Measurements from ENCODE around the gene SUN5.

The SUN5 gene

DNA sequence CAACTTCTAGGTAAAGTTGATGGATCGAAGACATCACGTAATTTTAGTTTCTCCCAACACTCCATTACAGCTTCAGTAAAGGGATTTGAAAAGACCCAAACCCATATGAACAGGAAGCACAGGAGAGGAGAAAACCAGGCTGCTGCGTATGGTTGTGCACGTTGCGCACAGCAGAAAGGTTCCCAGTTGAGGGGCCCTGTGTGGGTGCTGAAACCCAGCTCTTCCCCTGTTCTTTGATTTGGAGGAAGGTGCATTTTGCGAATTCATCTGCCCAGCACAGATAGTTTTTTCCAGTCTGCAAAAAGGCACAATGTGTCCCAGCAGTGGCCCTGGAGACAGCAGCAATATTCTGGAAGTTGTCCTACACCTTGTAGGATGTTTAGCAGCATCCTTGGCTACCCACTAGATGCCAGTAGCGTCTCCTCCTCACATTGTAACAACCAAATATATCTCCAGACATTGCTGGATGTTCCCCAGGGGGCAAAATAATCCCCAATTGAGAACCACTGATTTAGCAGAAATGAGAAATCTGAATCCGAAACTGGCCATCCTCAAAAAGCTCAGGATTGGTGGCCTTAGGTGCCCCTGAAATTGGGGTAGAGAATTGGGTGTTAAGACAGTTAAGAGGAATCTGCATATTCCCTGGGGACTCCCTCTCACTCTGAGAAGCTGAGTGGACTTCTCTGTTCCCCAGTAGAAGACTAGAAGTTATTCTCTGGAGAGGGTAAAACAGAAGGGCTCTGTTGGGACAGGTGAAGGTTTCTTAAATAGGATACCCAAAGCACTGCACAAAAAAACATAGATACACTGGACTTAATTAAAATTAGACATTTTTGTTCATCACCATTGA, 12.2 kb downstream of the SUN5 start:
- no peak for DNase-seq

DNA sequence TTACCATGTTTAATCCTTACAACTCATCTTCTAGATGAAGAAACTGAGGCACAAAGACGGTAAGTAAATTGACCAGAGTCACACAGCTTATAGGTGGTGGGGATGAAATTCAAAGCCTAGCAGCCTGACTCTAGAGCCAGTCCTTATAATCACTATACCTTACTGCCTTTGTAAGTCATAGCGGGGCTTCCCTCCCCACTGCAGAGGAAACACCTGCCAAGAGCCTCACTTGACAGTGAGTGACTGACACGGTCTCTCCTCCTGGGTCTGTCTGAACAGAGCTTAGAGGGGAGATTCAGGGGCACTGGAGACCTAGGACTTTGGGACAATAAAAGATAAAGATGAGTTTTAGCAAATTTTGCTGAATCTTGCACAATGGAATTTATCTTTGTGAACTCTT, 12.8 kb downstream of the SUN5 start:
- no peak for DNase-seq

DNA sequence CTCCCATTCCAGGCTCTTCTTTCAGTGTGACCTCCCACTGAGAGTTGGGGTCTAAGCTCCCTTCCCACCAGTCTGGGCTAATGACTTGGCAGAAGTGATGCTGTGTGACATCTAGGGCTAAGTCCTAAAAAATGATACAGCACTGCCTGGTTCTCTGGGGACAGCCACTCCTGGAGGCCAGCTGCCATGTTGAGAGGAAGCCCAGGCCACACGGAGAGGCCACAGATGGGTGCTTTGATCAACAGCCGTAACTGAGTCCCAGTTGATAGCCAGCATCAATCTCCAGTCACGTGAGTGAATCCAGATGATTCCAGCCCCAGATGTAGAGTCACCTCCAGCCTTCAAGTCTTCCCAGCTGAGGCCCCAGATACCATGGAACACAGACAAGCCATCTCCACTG, 13.8 kb downstream of the SUN5 start:
- no peak for DNase-seq

DNA sequence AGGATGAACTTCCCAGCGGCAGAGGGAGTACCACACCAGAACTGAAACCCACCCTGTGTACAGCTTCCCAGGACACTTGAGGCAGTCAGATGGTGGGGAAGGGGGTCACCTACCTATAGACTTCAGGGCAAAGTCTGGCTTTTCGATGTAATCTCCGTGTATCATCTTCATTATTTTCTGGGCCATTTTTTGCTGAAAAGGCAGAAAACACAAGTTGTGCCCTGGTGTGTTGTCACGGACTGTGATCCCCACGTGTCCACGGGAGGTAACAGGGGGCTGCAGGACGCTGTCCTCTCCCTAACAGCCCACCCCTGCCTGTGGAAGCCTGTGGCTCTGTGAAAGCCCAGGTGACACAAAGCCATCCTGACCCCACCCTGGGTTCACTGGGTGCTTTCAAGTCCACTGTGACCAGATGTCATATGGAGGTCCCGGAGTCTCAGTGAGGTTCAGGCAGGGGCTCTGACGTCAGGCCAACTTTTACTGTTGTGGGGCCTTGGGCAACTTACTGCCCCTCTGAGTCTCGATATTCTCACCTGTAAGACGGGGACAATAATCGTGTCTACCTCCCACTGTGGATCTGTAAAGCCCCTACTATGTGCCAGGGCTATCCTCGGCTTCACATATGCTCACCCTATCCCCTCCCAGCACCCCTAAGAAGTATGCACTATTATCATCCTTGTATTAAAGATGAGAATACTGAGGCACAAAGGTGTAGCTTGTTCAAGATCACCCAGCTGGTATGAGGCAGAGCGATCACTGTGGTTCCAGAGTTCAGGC, 14.5 kb downstream of the SUN5 start:
- DNase-seq: no peak

DNA sequence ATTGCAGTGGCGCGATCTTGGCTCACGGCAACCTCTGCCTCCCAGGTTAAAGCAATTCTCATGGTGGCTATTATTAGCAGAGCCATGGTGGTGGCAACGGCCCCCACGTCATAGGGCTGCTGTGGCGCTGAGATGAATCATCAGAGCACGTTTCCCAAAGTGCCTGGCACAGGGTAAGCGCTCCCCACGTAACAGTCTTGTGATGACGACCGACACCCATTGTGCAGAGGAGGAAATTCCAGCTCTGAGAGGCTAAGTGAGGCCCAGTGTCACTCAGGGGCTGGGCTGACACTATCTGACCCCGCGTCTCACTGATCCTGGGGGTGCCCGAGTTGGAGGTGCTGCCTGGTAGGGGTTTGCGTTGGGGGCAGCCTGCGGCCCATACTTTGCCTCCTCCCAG, 16.2 kb downstream of the SUN5 start:
- DNase-seq: no peak

DNA sequence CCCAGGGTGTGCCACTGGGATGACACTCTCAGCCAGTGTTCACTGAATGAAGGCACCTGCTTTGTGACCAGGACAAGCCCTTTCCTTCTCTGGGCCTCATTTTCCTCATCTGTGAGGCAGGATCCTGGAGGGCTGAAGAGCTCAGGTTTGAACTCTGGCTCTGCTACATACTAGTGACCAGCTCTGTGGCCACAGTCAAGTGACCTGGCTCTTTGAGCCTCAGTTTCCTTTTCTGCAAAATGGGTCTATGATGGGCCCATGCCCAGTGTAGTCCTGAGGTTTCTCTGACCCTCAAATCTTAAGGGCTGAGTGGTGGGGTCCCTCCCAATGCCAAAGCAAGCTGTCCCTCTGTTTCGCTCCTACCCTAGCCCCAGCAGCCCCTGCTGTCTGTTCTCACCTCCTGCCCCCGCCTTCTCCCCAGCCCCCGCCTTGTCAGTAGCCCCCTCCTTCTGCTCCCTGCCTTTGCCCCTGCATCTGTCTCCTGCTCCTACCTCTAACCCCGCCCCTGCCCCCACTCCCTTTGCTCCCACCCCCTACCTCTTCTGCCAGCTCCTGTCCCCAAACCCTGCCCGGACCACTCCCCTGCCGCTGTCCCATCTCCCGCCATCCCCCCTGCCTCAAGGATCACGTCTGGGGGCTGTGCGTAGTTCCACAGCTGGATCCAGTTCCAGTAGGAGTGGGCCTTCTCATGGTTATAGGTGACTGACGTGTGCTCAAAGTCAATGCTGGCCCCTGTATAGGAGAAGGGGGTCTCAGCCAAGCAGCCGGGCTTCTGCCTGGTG, 17.0 kb downstream of the SUN5 start:
- DNase-seq: no peak

DNA sequence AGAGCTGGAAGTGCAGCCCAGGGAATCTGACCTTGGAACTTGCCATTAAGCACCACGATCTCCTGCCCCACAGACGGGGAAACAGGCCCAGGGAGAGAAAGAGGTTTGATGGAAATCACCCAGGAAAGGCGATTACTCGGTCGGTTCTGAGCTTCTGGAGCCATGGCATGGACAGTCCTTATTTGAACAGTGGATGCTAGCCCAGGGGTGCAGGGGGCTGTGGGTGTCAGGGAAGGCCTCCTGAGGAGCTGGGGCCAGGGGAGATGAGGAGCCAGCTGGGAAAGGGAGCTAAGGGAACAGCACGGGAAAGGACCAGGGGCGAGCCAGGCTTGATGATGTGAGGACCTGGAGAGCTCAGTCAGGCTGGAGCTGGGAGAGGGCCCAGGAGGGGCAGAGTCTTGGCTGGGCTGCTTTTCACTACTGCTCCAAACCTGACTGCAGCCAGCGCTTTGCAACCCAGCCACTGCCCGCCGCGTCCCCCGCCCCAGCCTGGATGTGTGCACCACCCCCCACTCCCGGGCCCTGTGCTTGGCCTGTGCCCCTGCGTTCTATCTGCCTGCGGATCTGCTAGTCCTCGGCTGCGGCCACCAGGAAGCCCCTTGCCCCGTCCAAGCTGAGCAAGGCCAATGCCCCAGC, 17.8 kb downstream of the SUN5 start:
- no peak for DNase-seq

DNA sequence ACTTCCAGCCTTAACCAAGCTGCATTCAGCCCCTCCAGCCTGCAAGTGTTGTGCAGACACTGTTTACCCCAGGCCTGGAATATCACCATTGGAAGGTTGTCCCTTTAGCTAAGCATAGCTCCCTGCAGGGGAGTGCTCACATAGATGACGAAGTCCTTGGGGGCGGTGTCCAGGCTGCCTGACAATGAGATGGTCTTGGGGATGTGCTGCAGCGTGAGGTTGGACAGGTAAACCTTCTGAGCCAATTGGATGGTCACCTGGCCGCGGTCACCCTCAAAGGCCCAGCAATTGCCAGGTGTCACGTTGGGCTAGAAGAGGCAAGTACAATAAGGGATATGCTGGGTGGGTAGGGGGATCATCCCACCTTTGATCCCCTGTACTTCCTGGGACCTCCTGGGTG, 18.6 kb downstream of the SUN5 start:
- DNase-seq: no peak

DNA sequence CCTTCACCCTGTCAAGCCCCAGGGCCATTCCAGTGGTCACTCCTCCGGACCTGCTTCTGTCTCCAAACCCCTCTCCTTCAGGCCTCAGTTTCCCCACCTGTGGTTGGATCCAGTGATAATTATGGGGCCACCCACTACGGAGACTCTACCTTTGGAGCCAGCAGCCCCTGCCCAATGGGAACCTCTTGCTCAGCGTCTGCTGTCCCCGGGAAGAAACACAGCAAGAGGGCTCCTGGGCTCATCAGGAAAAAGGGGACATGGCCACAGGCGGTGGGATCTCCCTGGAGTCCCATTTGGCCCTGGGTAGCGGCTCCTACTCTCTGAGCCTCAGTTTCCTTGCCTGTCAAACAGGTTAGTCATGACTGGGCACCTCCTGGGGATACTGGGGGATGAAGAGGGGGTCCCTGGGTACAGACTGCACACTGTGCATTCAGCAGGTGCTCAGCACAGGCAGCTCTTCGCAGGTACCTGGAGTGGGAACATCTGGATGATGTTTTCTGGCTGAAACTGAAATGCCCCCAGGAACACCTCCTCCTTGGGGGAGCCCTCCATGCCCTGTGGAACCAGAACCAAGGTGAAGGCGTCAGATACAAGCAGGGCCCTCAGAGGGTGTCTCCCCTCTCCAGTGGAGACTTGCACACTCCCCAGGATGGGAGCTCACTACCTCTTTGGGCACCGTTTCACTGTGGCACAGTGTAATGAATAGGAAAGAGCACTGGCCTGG, 19.4 kb downstream of the SUN5 start:
- no peak for DNase-seq

DNA sequence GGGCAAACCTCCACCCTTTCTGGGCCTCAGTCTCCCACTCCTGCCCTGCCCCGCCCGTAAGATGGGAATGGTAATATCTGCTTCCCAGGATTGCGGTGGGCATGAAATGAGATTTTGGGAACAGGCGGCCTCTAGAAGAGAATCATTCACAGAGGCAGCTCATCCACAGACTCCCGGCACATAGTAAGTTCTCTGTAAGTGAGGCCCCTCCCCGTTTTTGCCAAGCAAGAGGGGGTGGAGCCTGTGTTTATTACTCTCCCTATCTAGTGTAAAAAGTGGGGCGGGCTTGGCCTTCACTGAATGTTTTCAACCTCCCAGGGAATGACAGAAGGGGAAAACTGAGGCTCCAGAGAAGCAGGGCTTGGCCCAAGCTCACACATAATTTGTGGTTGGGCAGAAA, 20.0 kb downstream of the SUN5 start:
- DNase-seq: no peak

DNA sequence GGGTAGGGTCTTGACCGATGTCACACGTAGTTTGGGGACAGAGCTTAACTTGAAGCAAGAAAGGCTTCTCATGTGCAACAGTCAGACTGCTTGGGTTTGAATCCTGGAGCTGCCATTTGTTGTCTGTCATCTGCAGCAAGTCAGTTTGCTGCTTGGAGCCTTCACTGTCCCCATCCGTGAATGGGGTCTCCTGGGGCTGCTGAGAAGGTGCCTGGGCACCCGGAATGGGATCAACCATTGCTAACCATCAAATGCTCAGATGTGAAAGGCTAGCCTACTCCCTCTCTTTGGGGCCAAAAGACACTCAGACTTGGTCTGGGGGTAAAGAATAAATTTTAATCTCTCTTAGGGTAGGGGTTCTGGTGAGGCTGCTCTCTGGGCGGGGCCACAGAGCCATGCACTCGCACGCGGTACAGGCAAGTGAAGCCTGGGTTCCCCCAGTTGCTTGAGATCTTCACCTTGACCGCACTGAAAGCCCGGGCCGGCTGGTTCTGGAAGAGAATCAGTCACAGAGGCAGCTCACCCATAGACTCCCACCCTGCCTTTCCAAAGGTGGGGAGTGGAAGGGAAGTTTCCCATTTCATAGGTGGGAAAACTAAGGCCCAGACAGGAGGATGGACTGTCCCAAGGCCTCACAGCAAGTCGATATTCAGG, 20.6 kb downstream of the SUN5 start:
- no peak for DNase-seq

DNA sequence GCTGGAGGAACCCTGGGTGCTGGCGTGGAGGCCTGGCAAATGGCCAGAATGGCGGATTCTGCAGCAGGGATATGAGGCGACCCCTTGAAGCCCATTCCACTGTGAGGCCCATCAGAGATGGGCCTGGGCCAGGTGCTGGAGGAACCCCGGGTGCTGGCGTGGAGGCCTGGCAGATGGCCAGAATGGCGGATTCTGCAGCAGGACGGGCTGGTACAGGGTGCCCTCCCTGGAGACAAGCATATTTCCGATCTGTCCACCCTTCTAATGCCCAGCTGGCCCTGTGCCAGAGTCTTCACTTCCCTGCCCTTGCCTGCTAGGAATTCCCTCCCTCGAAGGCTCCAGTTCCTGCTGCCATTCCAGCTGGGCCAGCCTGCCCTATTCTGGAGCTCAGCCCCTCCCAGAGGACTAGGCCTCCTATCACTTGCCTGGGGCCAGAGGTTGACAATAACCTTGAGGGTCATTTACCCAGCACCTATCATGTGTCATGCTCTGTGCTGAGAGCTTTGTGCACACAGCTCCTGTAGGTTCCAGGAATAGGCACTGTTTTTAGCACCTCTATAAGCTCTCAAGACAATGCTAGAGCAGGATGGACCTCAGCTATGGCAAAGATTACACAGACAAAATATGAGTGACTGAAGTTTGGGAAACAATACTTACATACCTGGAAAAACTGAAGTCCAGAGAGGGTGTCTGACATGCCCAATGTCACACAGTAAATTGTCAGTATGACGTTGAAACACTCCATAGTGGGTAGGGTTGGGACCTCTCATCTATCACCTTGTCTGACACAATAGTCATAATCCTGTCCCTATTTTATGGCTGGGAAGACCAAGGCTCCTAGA, 21.4 kb downstream of the SUN5 start:
- peak; percentile 18 for DNase-seq

DNA sequence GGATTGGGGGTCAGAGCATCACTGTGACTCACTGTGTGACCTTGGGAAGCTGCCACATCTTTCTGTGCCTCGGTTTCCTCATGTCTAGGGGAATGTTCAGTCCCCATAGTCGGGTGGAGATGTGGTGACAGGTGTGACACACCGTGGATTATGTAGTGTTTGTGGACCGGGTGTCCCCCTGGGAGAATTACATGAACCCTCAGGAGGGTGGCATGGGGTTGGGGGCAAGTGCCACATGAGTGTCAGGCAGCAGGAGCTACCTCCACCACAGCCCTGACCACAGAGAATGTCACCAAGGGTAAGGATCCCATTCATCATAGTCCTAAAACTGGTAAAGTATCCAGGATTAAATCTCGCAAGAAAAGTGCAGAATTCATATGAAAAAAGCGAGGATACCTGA, 23.2 kb downstream of the SUN5 start:
- no peak for DNase-seq

DNA sequence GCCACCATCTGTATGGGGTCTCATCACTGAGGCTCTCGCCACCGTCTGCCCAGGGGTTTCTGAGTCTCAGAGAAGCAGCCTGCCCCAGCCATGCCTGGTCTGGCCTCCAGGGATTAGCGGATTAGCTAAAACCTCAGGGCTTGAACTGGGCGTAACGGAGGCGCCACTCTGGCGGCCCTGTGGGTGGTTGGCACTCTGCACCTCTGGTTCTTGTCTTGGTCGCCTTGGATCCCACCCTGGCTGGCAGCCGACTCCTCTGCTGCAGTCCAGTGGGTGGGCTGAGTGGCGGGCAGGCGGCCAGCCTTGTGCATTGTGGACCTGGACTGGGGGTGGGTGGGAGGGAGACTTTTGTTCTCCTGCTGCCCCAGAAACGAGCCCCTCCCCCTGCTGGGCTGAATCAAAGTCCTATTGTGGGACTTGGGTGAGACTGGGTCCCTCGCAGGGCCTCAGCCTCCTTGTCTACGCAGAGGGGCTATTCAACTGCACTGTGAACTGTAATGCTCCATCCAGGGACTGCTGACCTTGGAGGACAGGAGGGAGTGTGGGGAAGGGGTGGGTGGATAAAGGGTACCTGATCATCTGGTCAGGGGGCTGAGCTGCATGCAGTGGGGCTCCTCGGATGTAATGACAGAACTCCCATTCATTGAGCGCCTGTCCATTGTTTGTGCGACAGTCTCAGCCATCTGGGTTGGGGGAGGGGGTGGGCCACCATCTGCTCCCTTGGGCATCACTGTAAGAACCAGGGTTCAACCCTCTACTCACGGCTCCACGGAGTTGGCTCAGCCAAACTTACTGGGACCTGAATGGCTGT, 23.9 kb downstream of the SUN5 start:
- no peak for DNase-seq

DNA sequence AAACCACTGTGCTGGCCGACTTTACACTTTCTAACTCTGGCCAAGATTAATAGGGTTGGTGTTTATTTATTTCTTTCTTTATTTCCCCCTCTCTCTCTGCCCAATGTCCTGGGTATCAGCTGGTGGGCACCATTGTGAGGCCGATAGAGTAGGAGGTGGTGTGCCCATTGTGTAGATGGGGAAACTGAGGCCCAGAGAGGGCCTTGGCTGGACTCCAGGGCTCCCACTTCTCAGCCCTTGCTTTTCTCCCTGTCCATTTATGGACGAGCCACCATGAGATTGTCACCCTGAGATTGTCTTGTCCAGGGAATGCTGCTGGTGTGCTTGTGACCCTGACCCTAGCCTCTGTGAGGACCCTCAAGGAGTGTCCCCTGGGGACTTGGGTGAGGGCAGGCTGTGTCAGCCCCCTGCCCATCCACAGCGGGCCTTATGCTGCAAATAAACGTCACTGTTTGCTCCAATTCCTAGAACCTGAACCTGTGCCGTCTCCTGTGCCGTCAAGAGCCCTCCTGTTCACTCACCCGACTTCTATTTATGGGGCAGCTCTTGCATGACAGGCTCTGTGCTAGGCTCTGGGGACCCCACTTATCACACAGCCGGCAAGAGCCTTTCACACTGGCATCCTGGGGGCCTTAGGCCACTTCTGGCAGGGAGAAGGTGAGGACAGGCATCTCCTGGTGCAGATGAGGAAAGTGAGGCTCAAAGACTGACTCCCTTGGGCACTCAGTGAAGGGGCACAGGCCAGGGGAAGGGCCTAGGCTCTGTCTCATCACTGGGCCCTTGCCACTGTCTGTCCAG, 24.8 kb downstream of the SUN5 start:
- no peak for DNase-seq

DNA sequence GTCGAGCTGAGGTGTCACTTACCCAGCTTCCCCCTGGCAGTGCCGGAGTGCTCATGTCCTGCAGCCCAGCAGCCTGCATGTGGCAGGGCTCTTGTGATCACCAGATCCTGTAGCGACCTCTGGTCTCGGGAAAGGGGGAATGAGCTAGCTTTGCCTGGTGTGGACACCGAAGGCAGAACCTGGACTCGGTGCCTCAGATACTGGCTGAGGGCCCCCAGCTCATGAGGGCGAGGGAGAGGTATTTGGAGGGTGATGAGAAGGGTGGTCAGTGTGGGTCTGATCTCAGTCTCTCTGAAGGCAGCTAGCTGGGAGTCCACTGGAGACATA, 26.3 kb downstream of the SUN5 start:
- no peak for DNase-seq

DNA sequence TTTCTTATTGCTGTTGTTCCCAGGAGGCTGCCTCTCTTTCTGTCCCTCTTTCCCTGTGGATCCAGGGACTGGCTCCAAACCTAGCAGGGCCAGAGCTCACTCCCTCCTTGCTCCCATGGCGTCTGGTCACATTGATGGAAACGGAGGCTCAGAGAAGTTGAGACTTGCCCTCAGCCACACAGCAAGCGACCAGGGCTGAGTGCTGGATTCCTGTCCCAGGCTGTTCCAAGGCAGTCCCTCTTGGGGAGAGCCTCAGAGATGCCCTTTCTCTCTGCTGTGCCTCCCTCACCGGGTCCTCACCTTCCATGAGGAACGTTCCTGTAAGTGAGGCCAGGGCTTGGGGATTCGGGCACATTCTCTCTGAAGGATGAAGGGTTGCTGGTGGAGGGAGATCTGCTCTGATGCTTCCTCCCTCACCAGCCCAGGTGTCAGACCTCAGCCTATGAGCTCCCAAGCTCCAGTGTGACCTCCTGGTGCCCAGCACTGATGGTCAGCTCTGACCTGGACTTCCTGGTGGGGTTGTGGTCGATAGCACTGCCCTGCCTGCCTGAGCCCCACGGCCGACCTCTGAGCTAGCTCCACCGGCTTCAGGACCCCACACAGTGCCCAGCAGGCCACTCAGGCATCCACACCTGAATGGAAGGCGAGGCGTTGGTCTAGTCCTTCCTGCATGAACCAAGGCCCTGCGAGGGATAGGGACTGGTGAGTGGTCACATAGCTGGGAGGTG, 26.8 kb downstream of the SUN5 start:
- DNase-seq: no peak

DNA sequence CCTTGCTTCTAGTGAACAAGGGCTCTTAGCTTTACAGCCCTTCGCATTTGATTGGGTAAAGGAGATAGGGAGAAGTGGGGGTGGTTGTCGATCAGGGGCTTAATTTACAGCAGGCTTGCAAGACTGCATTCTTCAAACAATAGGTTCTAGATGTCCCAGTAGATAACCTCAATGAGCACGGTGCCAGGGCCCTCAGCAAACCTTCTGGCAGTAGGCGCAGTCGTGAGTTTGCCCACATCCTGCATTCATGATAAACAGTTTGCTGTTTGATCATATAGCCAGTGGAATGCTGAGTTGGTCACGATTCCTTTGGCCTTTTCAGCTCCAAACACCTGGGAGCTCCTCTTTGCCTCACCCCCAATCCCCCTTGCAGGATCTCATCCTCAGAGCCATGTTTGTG, 27.5 kb downstream of the SUN5 start:
- no peak for DNase-seq

All from COR-L47 (cell line).